Endothelial cell of umbilical vein (primary cell): ENCODE data around the gene FPR1.

Source experiments
- CTCF ChIP-seq, 2 donors: IDR thresholded peaks; 1 replicate in 1 of 2; 2 replicates in 1 of 2; pipeline ENCODE4 v1.5.1; 2011; ENCODE audit warnings: low read length in 2 of 2, mild to moderate bottlenecking in 2 of 2, moderate library complexity in 2 of 2, control low read depth in 1 of 2, inconsistent platforms in 1 of 2, low read depth in 1 of 2; ENCODE audit not compliant: insufficient read depth in 1 of 2; ENCODE audit errors: extremely low read depth in 1 of 2
- POLR2A ChIP-seq: IDR thresholded peaks from 2 replicates; pipeline ENCODE4 v1.6.1; 2012; ENCODE audit warnings: low read depth, mild to moderate bottlenecking, control low read depth, low read length

GRCh38 chr19:51766461-51766860 lies 14.8 kb upstream of the FPR1 start:
- TF ChIP-seq CTCF (IDR thresholded peaks at IDR 0.05; ENCODE audit: extremely low read depth in 1 of 2, insufficient read depth in 1 of 2, low read depth in 1 of 2, low read length in 2 of 2) (no peak), POLR2A (no peak)
